Trophoblast cell (in vitro differentiated cells and primary cell): ENCODE results near the gene OR2H2.

ENCODE experiments used
- DNase-seq, 2 donors: peaks; one replicate each; pipeline ENCODE4 v3.0.0-alpha.2; 2016
- H2AFZ ChIP-seq: 2 replicates; pipeline ENCODE4 v1.6.1; 2013; ENCODE audit warnings: low read length, moderate library complexity, mild to moderate bottlenecking; ENCODE audit not compliant: insufficient read depth, poor library complexity
- H2AK5ac ChIP-seq: 2 replicates; pipeline ENCODE4 v1.6.1; 2013; ENCODE audit warnings: mild to moderate bottlenecking, low read length
- H2BK120ac ChIP-seq: 2 replicates; pipeline ENCODE4 v1.6.1; 2013; ENCODE audit warnings: low read length, mild to moderate bottlenecking, moderate library complexity; ENCODE audit not compliant: insufficient read depth, poor library complexity
- H2BK12ac ChIP-seq: 2 replicates; pipeline ENCODE4 v1.6.1; 2013; ENCODE audit warnings: mild to moderate bottlenecking, low read length, moderate library complexity
- H2BK5ac ChIP-seq: 2 replicates; pipeline ENCODE4 v1.6.1; 2013; ENCODE audit warnings: low read length, low read depth, moderate library complexity, mild to moderate bottlenecking; ENCODE audit not compliant: poor library complexity
- H3K14ac ChIP-seq: 2 replicates; pipeline ENCODE4 v1.6.1; 2013; ENCODE audit warnings: mild to moderate bottlenecking, low read length
- H3K18ac ChIP-seq: 2 replicates; pipeline ENCODE4 v1.6.1; 2013; ENCODE audit warnings: mild to moderate bottlenecking, low read length
- H3K23ac ChIP-seq: 2 replicates; pipeline ENCODE4 v1.6.1; 2013; ENCODE audit warnings: low read length
- H3K27ac ChIP-seq: 2 replicates; pipeline ENCODE4 v1.5.1; 2013; ENCODE audit warnings: low read depth, mild to moderate bottlenecking, inconsistent platforms, low read length, moderate library complexity
- H3K27me3 ChIP-seq: 2 replicates; pipeline ENCODE4 v1.6.1; 2013; ENCODE audit warnings: inconsistent platforms, mild to moderate bottlenecking, low read length, moderate library complexity; ENCODE audit not compliant: insufficient read depth
- H3K36me3 ChIP-seq, 2 experiments: 1 replicate in 1 of 2; 2 replicates in 1 of 2; pipeline ENCODE4 v1.6.1; 2013; ENCODE audit warnings: low read length in 2 of 2, mild to moderate bottlenecking in 2 of 2, moderate library complexity in 1 of 2; ENCODE audit not compliant: insufficient read depth in 2 of 2, control insufficient read depth in 1 of 2
- H3K4ac ChIP-seq: 2 replicates; pipeline ENCODE4 v1.6.1; 2013; ENCODE audit warnings: low read depth, mild to moderate bottlenecking, low read length, moderate library complexity
- H3K4me1 ChIP-seq, 2 experiments: 1 replicate in 1 of 2; 2 replicates in 1 of 2; pipeline ENCODE4 v1.6.1; 2013; ENCODE audit warnings: low read length in 2 of 2, mild to moderate bottlenecking in 2 of 2, moderate library complexity in 1 of 2; ENCODE audit not compliant: insufficient read depth in 2 of 2, control insufficient read depth in 1 of 2
- H3K4me2 ChIP-seq: 2 replicates; pipeline ENCODE4 v1.6.1; 2013; ENCODE audit warnings: inconsistent platforms, mild to moderate bottlenecking, low read length, moderate library complexity
- H3K4me3 ChIP-seq: 2 replicates; pipeline ENCODE4 v1.5.1; 2013; ENCODE audit warnings: mild to moderate bottlenecking, low read depth, low read length, inconsistent platforms
- H3K79me1 ChIP-seq: one replicate; pipeline ENCODE4 v1.6.1; 2013; ENCODE audit warnings: low read length
- H3K79me2 ChIP-seq: 2 replicates; pipeline ENCODE4 v1.6.1; 2013; ENCODE audit warnings: low read length, mild to moderate bottlenecking; ENCODE audit not compliant: control insufficient read depth, insufficient read depth, poor library complexity
- H3K9ac ChIP-seq: 2 replicates; pipeline ENCODE4 v1.6.1; 2013; ENCODE audit warnings: mild to moderate bottlenecking, low read length
- H3K9me3 ChIP-seq: 2 replicates; pipeline ENCODE4 v1.6.1; 2013; ENCODE audit warnings: low read depth, mild to moderate bottlenecking, control low read depth, inconsistent platforms, low read length; ENCODE audit not compliant: insufficient read depth
- H4K12ac ChIP-seq: 2 replicates; pipeline ENCODE4 v1.6.1; 2013; ENCODE audit warnings: low read depth, mild to moderate bottlenecking, low read length, moderate library complexity
- H4K8ac ChIP-seq: 2 replicates; pipeline ENCODE4 v1.6.1; 2013; ENCODE audit warnings: low read depth, mild to moderate bottlenecking, low read length, moderate library complexity
- H4K91ac ChIP-seq: one replicate; pipeline ENCODE4 v1.6.1; 2013; ENCODE audit warnings: low read depth, mild to moderate bottlenecking, low read length, moderate library complexity
- WGBS: extraction: QIAGEN DNeasy Blood & Tissue Kit; methylation state at CpG from one replicate; pipeline ENCODE4 v1.1.7; 2013; ENCODE audit warnings: missing lambda C conversion rate; ENCODE audit not compliant: insufficient read length, insufficient coverage; ENCODE audit errors: extremely low coverage; 5-methylcytosine and 5-hydroxymethylcytosine counted together

OR2H2 gene

DNA sequence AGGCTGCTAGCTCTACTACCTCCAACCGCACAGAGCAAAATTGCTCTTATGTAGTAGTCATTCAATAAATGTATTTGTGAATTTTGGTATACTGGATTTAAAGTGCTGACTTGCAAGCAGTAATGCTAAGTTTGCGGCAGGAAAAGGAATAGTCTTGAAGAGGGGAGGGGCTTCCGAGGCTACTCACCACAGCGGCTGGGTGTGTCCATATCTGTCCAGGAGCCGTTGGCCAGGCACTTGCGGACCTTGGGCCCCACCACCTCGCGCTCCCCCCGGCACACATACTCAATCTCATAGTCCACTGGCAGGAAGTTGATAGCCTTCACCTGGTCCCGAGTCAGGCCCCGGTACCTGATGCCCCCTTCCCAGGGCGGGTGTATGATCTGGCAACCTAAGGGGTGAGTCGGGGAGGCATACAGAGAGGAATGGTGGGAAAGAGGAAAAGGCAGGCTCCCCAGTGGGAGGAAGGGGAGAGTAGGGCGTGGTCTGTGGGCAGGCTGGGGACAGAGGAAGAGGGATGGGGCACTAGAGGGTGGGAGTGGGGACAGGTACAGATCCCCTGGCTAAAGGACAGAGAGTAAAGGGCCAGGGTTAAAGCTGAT lies 46.4 kb downstream of the OR2H2 start:
- Histone ChIP-seq H3K23ac (no peak overlapping the region), H3K79me2 (peaks cover 2% of the 10 kb centered on the region), H2BK120ac (no peak overlapping the region), H3K4ac (no peak overlapping the region), H3K4me1 (peaks cover 13 to 14% of the 10 kb centered on the region in 2 experiments), H3K27ac (no peak overlapping the region), H4K12ac (no peak overlapping the region), H3K18ac (no peak overlapping the region), H2BK5ac (no peak overlapping the region), H3K9me3 (no peaks in the 10 kb centered on the region), H3K4me3 (peak overlapping the region; percentile 47), H4K8ac (no peak overlapping the region), H3K79me1 (peaks cover 6% of the 10 kb centered on the region), H3K4me2 (peak overlapping the region; percentile 51), H3K9ac (no peak overlapping the region), H4K91ac (no peak overlapping the region), H3K14ac (peak overlapping the region; percentile 12), H2AFZ (no peak overlapping the region), H3K36me3 (peaks cover 0 to 1% of the 10 kb centered on the region in 2 experiments), H2AK5ac (no peak overlapping the region), H2BK12ac (no peak overlapping the region), H3K27me3 (peaks cover 9% of the 10 kb centered on the region)
- WGBS = no CpG with 5 or more reads among the region's 14 CpGs
- no peak for DNase-seq

DNA sequence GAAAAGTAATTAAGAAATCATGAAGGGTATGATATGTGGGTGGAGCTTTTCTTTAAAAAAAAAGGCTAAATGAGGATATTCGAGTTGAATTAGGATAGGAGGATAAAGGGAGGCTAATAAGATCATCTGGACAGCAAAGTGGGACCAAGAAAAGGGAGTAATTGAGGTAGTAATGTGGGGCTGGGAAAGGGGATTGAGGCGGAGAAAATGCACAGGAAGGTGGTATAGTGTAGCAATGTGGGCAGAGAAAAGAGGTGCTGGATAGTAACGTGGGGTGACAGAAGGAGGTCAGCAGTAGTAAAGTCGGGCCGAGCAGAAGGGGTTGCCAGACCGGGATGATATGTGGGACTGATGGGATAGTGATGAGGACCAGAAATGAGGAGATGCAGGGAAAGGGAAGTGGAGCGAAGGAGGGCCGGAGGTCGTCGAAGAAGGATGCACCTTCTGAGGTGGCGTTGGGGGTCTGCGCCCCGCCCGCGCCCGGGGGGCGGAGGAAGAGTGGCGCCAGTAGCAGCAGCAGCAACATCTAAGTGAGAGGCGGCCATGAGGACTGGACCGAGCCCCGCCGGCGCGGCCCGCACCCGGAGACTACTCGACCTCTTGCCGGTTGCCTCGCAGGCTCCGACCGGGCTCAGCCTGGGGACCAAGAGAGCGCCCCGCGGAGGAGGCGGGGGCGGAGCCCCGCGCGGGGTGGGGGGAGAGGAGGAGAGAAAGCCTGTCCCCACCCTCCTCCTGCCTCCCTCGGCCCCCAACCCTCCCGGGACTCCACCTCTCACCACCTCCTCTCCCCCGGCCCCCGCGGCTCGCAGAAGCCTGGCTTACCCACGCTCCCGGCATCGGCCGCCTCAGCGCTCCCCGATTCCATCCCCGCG lies 47.2 kb downstream of the OR2H2 start:
- DNase-seq = no peak
- Histone ChIP-seq H3K36me3 (peaks cover 0 to 1% of the 10 kb centered on the region in 2 experiments), H4K91ac (peak overlapping the region; percentile 39), H2AK5ac (no peak overlapping the region), H3K27me3 (peaks cover 9% of the 10 kb centered on the region), H3K14ac (no peak overlapping the region), H3K9me3 (no peaks in the 10 kb centered on the region), H3K18ac (no peak overlapping the region), H3K4me1 (peaks cover 13 to 14% of the 10 kb centered on the region in 2 experiments), H3K23ac (no peak overlapping the region), H3K79me1 (peaks cover 6% of the 10 kb centered on the region), H3K9ac (peak overlapping the region; percentile 50), H3K27ac (no peak overlapping the region), H3K4me2 (peak overlapping the region; percentile 99), H3K4me3 (peak overlapping the region; percentile 88), H3K79me2 (peaks cover 2% of the 10 kb centered on the region), H3K4ac (peak overlapping the region; percentile 2), H2BK12ac (no peak overlapping the region), H2BK120ac (no peak overlapping the region), H2BK5ac (no peak overlapping the region), H4K8ac (peak overlapping the region; percentile 53), H4K12ac (no peak overlapping the region), H2AFZ (no peak overlapping the region)
- WGBS = no CpG with 5 or more reads among the region's 53 CpGs

DNA sequence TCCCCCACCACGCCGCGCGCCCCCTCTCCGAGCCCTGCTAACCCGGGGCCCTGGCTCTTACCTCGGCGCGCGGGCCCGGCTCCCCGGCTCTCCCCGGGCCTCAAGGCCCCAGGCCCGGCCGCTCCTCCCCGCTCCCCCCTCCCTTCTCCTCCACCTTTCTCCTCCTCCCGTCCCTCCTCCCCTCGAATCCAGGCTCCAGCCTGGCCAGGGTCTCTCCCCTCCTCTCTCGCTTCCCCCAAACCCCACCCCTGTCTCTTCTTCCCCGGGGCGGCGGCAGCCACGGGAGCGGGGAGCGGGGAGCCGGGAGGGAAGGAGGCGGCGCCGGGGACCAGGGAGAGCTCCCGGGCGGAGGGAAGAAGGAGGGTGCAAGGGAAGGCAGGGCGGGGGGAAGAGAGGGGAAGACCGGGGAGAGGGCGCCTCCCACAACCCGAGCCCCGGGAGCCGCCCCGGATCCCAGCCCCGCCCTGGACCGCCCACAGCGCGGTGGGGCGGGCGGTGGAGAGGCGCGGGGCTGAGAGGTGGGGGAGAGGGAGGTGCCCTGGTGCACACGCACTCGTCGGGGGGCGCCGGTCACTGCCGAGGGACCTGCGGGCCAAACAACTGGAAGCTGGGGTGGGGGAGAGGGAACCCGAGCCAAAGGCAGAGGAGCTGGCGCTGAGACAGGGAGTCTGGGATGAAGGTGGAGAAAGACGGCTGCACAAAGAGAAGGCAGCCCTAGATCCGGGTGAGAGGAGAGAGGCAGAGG lies 48.0 kb downstream of the OR2H2 start, which contains the start of gene GABBR1:
GABBR1 (minus strand) TSS at position 395 of the 745 bp plus-strand sequence. CDS start 798 bp downstream, outside the sequence.
- Histone ChIP-seq H3K36me3 (peaks cover 0 to 1% of the 10 kb centered on the region in 2 experiments), H2AFZ (peak within 1 kb of the TSS; percentile 51), H2BK5ac (no peak within 1 kb of the TSS), H3K18ac (peak within 1 kb of the TSS; percentile 59), H4K12ac (no peak within 1 kb of the TSS), H3K4me2 (peak within 1 kb of the TSS; percentile 99), H3K79me2 (peaks cover 2% of the 10 kb centered on the region), H2AK5ac (no peak within 1 kb of the TSS), H3K14ac (no peak within 1 kb of the TSS), H3K27ac (peak within 1 kb of the TSS; percentile 64), H4K8ac (peak within 1 kb of the TSS; percentile 53), H3K4me1 (peaks cover 10 to 14% of the 10 kb centered on the region in 2 experiments), H4K91ac (peak within 1 kb of the TSS; percentile 39), H2BK120ac (peak within 1 kb of the TSS; percentile 5), H3K4me3 (peak within 1 kb of the TSS; percentile 88), H2BK12ac (no peak within 1 kb of the TSS), H3K27me3 (peaks cover 9% of the 10 kb centered on the region), H3K9me3 (no peaks in the 10 kb centered on the region), H3K4ac (peak within 1 kb of the TSS; percentile 2), H3K79me1 (peaks cover 4% of the 10 kb centered on the region), H3K9ac (peak within 1 kb of the TSS; percentile 61), H3K23ac (no peak within 1 kb of the TSS)
- DNase-seq = peak in 1 of 2 donors; percentile 11
- no CpG with 5 or more reads among the region's 57 CpGs for WGBS

DNA sequence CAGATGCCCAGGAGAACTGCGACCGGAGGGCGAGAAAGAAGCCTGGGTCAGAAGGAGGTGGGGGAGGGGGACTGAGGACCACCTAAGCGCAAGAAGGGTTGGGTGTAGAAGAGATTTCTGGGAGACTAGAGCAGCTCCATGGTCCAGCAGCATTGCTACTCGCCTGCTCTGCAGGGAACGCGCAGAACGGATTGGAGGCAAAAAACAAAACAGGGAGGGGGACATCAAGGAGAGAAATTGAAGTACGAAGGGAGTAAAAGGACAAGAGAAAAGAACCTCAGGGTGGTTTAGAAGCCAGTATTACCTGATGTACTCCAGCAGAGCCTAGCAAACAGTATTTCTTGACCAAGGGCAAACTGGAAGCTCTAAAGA lies 48.6 kb downstream of the OR2H2 start:
- Histone ChIP-seq H3K9me3 (no peaks in the 10 kb centered on the region), H3K23ac (no peak overlapping the region), H4K91ac (no peak overlapping the region), H3K4me3 (peak overlapping the region; percentile 88), H2AK5ac (no peak overlapping the region), H3K79me1 (peaks cover 4% of the 10 kb centered on the region), H3K9ac (peak overlapping the region; percentile 28), H2BK5ac (no peak overlapping the region), H4K8ac (peak overlapping the region; percentile 31), H3K36me3 (peaks cover 0 to 1% of the 10 kb centered on the region in 2 experiments), H3K18ac (no peak overlapping the region), H3K79me2 (no peaks in the 10 kb centered on the region), H2BK120ac (no peak overlapping the region), H2AFZ (peak overlapping the region; percentile 51), H3K4ac (no peak overlapping the region), H2BK12ac (no peak overlapping the region), H3K4me1 (peaks cover 10 to 14% of the 10 kb centered on the region in 2 experiments), H3K14ac (no peak overlapping the region), H4K12ac (no peak overlapping the region), H3K27me3 (peaks cover 9% of the 10 kb centered on the region), H3K4me2 (peak overlapping the region; percentile 99), H3K27ac (no peak overlapping the region)
- DNase-seq = no peak
- WGBS = no CpG with 5 or more reads among the region's 9 CpGs
